Lung microvascular endothelial cell (primary cell): ENCODE results near the gene AGPAT4. TPM values are rescaled to one million over a fixed set of nuclear protein-coding genes. Genes with fewer than 3 reads are reported as not detected.
"Not testable (repeated sequence)": the region's sequence is repeated elsewhere in the genome, so short reads cannot be mapped to it uniquely, and the experiment has no call there.

Experiments
- DNase-seq, 2 donors: peaks; one replicate each; pipeline versions ENCODE4 v3.0.0 to v3.0.0-alpha.2; 2010; ENCODE audit warnings: low read depth in 2 of 2
- total RNA-seq: library from RNA; depleted of rRNA; stranded (reverse); fragments of >200 nt; gene quantifications from 2 replicates; pipeline ENCODE4 v1.2.1, GENCODE V29; 2014

AGPAT4 gene
- total RNA-seq, 1 donor from 2014 or later = 15.9 TPM

DNA sequence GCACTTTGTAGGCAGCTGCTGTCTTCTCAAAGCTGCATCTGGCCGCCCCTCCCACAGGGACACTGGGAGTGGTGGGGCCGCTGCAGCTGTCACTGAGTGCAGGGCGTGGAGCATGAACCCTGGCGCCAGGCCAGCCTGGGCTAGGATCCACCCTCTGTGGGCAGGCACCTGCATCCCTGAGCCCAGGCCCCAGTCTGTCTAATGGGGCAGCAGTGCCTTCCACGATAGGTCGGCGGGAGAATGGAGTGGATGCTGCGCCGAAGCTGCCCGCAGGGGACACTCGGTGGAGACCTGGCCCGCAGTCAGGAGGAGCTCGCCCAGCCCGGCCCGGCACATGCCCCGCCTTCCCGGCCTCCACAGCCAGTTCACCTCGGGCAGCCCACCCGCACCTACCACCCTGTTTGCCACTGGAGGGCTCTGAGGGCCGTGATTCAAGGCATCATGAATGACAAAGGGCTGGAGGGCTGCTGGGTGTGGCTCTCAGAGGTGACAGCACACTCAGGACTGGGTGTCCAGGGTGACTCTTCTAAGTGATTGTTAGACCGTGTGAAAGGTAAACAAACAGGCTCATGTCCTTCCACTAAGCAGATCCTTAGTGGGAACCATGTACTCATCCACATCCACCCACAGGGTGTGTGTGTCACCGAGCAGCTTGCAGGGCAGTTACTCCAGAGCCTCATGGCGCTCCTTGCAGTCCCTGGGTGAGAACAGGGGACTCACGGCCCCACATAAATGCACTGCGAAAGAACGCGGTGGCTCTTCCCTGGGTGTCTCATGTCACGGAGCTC, 133.9 kb downstream of the AGPAT4 start:
- peak in 1 of 2 donors; percentile 79 for DNase-seq

DNA sequence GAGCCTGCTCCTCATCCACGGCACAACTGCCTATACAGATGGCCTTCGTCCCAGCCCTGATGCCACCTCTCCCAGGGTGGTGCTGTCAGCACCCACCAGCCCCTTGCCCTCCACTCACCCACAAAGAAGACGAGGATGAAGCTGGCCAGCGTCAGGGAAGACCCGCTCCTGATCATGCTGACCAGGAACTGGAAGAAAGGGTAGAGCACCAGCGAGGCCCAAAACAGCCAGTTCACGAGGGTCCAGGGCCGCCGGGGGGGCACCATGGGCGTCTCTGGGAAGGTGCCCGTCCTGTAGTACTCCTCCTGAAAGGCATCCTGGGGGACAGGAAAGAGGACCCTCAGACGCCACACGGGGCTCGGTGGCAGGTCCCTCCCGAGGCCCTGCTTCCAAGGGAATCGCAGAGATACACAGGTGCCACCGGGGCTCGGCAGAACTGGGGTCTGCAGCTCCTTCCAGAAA, 134.5 kb downstream of the AGPAT4 start:
- DNase-seq = no peak

DNA sequence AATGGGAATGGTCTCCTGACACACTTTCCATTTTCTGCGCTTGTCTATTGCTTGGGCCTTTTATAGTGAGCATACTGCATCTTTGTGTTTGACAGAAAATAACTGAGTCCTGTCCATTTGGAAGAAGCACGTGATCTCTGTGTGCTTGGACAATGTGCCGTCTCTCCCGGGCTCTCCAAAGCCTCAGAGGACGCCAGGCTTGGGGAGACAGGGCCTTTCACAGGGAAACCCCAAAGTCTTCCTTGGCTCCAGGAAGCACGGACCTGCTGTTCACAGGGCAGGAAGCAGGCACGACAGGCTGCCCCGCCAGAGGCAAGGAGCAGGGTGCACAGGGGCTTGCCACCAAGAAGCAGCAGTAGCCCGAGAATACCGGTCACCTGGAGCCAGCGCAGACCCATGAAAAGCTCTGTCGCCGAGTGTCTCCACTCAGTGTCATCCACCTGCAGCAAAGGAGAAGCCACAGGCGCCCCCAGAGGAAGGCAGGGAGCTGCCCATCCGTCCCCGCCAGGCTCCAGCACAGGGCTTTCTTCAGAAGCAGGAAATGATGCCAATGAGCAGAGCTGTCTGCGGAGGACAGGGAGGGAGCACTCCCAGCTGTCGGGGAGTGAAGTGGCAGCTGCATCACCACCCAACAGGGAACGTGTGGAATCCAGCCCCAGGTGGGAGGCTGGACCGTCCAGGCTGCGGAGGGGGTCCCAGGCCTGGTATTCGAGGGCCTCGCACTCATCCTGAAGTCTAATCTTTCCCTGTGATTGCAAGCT, 135.1 kb downstream of the AGPAT4 start:
- no peak for DNase-seq

DNA sequence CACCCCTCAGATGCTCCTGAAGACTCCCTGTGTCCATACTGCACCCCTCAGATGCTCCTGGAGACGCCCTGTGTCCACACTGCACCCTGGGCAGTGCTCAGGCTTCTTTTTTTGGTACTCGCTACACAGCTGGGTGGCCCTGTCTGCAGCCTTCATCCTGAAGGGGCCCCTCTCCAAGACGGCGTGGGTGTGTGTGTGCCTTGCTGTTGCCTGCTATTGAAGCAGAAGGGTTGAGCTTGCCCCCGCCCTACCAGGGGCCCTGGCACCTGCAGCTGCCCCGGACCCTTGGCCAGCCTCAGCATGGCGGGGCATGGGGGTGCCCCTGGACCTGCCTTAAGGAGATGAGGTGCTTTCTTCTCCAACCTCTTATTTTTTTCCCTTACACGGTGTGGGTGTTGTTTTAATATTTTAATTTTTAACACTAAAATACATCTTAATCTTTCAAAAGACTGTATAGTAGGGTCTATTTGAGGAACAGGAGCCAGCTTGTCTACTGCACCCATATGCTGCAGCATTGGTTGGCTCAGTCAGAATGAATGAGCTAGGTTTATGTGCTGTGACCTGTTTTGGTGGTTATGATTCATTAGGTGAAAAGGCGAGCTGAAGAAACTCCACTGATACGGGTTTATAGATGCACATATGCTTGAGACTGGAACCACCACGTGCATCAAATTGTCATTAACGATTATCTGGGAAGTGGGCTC, 135.9 kb downstream of the AGPAT4 start:
- no peak for DNase-seq

DNA sequence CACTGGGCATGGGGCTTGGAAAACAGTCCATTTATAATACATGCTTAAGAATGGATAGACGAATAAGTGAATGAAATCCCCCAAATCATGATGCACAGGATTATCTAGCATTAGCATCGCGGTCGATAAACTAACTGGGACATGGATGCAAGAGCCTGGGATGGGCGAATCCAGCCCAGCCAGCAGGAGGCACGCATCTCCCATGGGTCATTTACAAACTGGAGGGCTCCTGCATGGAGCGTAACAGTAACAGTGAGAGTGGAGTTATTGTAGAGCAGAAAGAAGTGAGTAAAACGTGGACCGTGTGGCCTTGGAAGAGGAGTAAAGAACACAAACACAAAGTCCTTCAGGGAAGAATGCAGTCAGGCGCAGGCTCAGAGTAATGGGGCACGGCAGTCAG, 136.5 kb downstream of the AGPAT4 start:
- no peak for DNase-seq

DNA sequence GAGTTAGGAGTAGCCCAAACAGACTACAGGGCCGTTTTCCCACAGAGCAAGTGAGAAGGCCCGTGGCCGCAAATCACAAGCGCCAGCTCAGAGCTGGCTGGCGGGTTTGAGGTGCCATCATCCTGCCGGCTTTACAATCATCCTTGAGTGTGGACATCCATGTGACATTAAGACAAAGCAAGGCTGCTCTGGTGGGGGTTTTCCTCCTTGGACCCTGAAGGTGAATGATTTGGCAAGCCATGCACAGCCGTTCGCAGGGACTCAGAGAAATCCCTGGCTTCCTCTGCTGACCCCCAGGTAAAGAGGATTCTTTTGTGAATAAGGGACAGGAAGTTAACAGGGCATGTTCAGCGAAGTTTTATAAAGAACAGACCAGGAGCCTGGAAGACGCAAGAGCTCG, 137.2 kb downstream of the AGPAT4 start:
- no peak for DNase-seq

DNA sequence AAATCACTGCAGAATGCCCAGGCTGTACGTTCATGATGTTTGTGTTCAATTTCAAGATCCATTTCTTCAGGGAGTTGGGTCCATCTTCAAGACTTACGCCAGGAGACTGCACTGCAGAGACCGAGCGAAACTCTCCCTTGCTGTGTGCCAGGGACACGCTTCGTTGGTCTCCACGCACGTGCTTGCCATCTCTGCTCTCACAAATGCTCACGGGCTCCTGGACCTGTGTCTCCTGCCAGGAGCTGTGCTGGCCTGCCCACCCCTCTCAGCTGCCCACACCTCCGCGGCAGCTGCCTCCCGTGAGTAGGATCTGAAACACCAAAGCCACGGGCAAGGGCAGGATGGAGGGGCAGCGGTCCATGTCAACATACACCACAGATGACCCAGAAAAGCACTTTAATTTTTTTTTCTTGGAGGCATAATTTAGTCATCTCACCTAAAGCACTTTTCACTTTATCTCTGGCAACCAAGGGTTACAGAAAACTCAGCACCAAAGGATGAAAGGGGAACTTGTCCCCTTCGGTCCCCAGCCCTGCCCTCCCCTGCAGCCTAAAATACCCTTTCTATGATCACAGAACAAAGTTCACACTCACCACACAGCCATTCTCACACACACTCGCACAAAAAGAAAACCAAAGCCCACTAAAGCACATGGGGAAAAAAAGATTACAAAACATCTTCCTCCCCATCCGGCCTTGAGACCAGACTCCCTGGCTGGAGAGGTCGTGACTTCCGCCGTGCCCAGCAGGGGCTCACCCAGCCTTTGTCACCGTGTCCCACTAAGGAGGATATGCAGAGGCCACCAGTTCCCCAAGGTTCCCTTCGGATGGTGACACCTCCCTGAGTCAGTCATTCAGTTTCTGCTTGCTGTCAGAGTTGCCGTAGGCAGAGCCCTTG, 137.9 kb downstream of the AGPAT4 start:
- DNase-seq = no peak

DNA sequence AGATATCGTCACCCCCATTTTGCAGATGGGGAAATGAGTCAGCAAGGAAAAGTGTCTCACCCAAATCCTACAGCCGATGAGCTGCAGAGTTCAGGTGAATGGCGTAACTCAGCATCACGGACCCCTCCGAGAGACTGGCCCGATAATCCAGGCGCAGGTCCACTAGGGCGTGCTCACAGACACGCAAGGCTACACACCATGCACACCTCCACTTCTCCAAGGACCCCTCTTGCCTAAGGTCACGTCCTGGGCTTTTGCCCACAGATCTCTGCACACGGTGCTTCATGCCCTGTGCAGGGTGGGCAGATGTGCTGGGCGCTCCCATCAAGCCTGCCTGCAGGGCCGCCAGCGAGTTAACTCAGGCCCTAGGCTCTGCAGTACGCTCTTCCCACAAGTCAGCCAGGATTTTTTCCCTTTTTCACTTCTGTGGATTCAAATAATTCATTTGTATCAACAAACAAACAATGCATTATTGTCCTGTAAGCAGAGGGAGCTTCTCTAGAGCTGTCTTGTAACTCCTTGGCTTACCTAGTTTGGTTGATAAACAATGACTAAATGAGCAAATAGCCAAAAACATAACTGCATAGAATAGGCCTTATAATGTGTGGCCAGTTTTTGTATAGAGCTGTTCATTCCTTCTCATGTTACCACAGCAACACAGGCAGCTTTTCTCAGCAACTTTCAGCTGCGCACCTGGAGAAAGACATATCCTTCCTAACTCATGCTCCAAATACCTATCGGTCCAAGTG, 139.1 kb downstream of the AGPAT4 start:
- no peak for DNase-seq

DNA sequence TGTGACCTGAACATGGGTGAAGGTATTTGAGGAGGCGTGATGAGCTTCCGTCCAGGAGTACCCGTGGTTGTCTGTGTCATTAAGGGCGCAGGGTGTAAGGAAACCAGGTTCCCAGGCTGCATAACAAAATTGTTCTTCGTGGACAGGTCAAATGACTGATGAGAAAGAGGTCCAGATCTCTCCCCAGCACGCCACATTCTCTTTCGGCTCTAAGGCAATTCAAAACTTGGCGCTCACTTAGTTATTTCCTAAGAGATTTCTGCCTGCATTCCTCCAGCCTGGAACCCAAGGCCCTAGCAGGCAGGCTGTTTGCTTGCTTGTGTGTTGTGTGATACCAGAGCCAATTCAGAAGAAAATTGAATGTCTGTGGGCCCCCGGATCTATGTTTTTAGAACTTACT, 139.9 kb downstream of the AGPAT4 start:
- DNase-seq = no peak

DNA sequence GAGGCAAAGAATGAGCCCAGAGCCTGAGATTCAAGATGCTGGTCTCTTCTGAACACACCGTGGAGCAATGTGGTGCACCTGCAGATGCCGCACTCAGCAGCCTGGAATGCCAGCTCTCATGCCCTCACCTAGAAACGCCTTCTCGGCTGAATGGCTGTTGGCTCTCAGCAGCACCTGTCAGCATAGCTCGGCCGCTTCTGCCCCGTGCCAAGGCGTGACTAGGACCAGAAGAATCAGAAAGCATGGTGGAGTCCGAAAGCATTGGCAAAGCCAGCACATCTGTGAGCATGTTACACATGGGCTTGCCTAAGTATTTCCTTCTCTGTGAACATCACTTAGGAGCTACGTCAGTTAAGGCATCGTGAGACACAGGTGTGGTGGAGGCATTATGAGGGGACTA, 141.5 kb downstream of the AGPAT4 start:
- DNase-seq = no peak

DNA sequence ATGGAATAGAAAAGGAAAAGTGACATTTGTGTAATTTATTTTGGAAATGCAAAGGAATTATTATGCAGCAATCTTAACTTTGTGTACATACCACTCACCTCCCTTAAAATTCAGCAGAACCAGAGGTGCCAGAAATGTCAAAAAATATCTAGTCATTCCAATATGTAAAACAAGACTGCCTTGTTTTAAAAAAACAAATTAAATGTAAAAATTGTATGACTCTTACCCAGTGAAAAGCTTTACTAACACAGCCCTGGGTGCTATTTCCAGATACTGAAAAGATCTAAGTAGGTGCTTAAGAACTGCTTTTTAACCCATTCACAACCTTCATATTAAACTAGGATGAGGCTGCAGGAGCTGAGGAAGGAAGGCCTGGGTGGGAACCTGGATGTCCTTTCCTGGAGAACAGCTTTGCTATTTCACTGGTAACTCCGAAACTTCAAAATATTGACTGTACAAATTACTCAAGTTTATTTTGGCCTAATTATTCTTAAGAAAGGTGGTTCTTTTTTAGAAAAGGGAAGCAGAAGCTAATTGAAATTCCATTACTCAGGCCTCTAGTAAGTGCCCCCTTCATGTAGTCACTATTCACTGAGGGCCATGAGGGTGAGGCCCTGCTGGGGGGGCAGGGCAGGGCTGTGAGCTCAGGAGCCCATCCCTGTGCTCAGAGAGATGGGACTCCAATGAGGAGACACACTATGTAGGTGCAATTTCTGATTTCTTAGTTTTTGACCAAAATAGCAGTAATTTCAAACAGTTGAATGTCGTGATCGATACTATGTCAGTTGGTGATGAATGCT, 142.7 kb downstream of the AGPAT4 start:
- no peak for DNase-seq

DNA sequence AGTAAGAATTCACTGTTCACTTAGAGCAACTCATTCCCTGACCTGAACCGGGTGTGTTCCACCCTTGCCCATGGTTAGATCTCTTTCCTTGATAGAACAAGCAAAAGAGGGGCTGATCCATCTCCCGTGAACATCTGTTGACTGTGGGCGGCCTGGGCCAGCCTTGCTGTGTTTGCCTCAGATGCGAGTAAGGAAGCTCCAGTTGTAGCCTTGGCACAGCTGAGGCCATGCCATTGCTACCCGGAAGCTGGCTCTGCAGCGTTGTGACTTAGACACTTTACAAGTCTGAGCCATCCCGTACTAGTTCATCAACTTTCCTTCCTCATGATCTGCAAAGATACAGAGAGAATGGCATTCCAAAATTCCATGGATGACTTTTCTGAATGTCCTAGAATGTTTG, 143.3 kb downstream of the AGPAT4 start:
- DNase-seq = no peak

DNA sequence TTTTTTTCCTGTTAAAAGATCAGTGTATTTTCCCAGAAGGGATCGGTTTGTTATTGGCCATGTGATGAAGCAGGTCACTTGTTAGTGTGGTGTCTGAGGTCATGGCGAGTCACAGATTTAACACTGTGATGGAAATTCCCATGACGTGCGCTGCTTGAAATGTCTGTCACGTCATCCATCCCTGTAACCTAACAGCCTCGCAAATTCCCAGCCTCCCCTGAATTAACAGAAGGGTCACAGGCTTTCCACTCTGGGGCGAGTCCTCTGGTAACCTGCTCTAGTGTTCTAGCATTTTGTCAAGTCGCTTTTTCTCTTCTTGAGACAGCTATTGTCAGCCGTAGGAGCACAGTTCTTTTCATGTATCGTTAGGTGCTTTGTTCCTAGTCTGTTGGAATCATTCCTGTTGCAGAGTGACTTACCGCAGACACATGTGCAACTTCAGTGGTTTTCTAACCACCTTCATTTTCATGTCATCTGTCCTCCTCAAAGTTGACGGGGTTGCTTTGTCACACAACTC, 145.1 kb downstream of the AGPAT4 start:
- DNase-seq = peak; percentile 17 to 41

DNA sequence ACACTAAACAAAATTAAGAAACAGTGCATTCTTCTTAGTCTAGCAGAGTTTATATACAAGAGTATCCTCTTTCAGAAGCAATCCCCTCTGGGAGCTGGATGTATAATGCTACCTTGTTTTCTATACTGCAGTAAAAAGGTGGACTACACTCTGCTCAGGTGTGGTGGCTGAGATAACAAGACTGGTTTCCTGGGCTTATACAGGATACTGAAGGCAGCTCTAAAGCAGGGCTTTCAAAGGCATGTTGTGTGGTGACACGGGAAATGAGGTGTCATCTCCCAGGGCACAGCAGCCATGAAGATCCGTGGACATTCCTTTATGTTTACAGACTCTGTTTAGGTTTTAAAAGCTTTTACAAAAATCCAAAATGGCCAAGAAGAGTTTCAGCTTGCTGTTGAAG, 145.6 kb downstream of the AGPAT4 start:
- no peak for DNase-seq

DNA sequence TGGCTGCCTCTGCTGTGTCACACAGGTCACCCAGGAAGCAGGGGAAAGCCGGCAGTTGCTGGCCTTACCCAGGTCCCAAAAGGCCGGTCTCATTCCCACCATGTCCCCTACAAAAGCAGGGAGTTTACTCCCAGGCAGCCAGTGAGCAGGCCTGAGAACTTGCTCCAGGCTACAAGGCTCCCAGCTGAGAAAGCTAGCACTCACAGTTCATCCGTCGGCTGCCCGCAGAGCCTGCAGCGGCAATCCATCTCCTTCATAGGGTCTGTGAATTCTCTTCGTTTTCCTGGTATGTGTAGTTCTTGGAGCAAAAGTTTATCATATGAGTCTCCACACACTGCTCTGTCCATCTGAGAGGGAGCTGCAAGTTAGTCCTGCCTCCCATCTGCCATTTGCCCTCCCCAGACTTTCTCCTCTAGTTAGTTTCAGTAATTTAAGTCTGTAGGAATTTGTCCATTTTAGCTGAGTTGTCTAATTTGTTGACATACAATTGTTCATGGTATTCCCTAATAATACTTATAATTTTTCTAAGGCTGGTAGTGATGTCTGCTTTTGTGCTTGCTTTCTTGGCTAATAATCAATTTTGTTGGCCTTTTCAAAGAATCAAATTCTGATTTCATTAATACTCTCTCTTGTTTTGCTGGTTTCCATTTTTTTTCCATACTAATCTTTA, 146.7 kb downstream of the AGPAT4 start:
- no peak for DNase-seq

DNA sequence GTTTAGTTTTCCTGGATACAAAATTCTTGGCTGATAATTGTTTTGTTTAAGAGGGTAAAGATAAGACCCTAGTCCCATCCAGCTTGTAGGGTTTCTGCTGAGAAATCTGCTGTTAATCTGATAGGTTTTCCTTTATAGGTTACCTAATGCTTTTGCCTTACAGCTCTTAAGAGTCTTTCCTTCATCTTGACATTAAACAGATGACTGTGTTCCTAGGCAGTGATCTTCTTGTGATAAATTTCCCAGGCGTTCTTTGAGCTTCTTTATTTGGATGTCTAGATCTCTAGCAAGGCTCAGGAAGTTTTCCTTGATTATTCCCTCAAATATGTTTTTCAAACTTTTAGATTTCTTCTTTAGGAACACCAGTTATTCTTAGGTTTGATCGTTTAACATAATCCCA, 148.3 kb downstream of the AGPAT4 start:
- no peak for DNase-seq

DNA sequence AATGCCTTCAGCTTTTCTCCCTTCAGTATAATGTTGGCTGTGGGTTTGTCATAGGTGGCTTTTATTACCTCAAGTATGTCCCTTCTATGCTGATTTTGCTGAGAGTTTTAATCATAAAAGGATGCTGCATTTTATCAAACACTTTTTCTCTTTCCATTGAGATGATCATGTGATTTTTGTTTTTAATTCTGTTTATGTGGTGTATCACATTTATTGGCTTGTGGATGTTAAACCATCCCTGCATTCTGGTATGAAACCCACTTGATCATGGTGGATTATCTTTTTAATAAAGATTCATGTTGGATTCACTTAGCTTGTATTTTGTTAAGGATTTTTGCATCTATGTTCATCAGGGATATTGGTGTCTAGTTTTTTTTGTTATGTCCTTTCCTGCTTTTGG, 150.5 kb downstream of the AGPAT4 start:
- DNase-seq = not testable (repeated sequence)

DNA sequence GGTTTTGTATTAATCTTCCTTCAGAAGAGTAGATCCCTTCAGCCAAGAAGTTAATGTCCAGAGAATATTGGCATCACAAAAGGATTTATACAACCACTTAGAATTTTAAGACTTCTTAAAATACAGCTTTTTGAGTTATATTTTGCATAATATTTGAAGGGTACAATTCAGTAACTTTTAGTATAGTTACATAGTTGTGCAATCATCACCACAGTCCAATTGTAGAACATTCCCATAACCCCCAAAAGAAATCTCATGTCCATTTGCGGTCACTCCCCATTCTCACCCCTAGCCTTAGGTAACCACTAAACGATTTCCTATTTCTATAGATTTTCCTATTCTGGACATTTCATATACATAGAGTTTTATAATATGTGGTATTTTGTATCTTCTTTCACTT, 155.9 kb downstream of the AGPAT4 start:
- no peak for DNase-seq

DNA sequence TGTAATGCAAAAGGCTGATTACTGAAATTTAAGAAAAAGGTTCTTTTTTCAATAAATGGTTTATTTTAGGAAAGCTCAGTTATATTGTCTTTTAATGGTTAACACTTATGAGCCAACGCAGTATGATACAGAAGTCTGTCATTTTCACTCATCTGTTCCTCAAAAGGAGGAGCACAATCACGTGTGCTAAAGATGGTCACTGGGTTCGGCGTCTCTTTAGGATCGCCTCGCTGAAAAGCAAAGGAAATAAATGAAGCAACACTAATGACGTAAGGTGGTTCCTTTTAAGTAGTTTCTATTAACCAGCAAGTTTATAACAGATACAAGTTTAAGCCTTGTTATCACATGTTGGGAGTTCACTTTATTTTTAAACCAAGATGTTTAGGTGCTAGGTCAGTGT, 156.6 kb downstream of the AGPAT4 start:
- DNase-seq = no peak
